Activated T-helper 1 cell treated with anti-CD3 and anti-CD28 coated beads, Interleukin-2, amount 50 U/mL, for 16 hours (primary cell): ENCODE measurements around the gene RRP1B.
"Not testable (repeated sequence)": the region's sequence is repeated elsewhere in the genome, so short reads cannot be mapped to it uniquely, and the experiment has no call there.

ENCODE experiments used
- DNase-seq, 2 donors: peaks; one replicate each; pipeline ENCODE4 v3.0.0-alpha.2; 2020; ENCODE audit warnings: low read depth in 1 of 2, low spot score in 1 of 2

RRP1B gene

GRCh38 chr21:43697758-43698643 is 38.6 kb downstream of the RRP1B start:
- no peak for DNase-seq

DNA sequence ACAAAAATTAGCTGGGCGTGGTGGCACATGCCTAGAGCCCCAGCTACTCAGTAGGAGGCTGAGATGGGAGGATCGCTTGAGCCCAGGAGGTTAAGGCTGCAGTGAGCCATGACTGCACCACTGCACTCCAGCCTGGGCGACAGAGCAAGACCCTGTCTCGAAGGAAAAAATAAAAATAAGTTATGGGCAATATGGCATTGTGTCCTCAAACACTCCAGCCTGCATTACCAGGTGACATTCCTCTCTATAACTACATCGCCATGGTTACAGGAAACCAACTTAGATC is 40.1 kb downstream of the RRP1B start:
- DNase-seq: not testable (repeated sequence)

DNA sequence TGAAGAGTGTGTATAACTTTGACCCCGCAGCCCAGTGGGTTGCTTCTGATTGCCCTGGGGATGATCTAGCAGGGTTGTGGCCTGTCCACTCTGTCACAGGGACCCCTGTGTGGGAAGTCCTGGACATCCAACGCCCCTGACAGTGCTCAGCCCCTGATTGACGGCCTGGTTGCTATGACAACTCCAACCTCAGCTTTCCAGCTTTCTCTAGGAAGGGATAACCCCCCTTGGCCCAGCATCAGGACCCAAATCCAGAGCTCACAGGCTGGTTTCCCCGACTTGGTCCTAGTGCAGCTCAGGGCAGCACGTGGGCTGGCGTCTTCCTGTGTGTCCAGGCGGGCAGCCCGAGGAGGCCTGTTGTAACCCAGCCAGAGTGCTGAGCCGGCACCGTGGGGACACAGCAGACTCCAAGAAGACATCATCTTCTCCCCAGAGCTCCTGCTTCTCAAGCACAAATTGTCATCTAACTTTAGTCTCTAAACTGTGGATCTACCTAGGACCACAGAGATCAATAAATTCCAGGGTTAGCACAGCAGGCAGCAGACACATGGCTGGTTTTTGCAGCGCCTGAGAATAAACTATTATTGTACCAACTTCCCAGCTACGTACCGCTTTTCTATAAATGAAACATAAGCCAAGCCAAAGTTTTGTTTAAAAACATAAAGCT is 40.7 kb downstream of the RRP1B start:
- no peak for DNase-seq

DNA sequence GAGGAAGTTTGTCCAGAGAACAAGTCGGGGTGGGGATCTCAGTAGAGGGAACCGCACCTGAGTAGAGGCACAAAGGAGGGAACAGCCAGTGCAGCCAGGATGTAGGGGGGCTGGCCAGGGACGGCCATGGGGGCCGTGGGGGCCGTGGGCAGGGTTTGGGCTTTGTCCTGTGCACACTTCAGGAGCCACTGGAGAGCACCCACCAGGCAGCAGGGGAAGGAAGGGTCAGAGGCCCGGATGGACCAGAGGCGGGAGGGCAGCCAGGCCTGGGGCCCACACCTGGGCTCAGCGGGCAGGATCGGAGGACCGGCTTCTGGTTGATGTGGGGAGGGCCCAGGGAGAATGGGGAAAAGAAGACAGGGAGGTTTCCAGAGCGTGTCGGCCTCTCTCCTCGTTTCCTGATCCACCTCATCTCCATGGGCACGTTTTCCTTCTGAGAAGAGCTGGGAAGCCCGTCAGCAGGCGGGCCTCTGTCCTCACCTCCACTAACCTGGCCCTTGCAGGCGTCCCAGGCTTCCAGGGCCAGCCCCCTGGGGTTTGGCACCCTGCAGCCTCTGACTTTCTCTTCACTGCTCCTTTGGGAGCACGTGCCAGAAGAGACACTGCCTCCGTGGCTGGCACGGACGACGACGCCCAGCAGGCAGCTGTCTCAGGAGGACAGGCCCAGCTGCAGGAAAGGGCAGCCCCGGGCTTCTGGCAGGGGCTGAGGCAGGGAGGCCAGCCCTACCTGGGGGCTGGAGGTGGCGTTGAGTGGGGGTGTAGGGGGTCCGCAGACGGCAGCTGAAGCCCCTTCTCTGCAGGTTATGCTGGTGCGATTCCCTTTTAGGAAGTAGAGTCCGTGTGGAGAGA is 42.8 kb downstream of the RRP1B start:
- no peak for DNase-seq

GRCh38 chr21:43702785-43703034 is 43.4 kb downstream of the RRP1B start:
- no peak for DNase-seq

GRCh38 chr21:43703035-43703880 is 43.9 kb downstream of the RRP1B start:
- no peak for DNase-seq

GRCh38 chr21:43707462-43707861 is 48.1 kb downstream of the RRP1B start:
- DNase-seq: no peak

DNA sequence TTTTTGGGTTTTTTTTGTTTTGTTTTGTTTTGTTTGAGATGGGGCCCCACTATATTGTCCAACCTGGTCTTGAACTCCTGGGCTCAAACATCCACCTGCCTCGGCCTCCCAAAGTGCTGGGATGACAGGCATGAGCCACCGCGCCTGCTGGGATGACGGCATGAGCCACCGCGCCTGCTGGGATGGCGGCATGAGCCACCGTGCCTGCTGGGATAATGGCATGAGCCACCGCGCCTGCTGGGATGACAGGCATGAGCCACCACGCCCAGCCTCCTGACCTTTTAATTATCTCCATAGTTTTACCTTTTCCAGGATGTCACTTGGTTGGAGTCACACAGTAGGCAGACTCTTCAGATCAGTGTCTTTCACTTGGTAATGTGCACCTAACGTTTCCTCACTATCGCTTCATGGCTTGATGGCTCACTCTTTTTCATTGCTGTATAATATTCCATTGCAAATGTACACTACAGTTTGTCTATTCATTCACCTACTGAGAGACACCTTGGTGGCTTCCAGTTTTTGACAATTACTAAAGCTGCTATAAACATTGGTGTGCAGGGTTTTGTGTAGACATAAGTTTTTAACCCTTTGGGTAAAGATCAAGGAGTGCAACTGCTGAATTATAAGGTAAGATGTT is 49.5 kb downstream of the RRP1B start:
- DNase-seq: no peak

DNA sequence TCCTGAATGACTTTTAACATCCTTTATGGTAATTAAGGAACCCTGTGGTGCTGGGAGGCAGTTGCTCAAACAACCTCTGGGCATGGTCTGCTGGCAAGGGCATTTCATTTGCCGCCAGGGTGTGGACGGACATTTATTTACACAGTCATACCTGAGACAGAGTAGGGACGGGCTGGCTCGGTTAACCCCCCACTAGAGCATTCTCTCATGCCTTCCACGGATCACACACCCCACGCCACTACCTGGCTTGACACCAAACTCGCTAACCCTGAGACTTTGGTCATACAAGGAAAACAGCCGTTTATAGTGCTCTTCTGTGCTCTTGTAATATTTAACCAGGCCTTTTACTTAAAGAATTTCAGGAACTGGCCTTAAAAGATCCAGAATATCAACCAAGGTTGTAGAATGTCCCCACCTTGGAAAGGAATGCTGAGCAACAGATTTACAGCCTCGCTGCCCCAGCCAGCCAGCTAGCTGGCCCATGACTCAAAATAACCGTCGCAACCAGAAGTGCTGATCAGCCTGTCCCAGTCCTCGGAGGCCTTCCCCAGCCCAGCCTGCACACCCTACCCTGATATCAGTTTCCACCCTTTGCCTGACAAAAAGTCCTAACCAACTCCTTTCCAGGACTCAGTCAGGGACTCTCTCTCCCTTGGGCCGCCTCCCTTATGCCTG is 53.0 kb downstream of the RRP1B start:
- no peak for DNase-seq

GRCh38 chr21:43713123-43713522 is 53.8 kb downstream of the RRP1B start:
- DNase-seq: not testable (repeated sequence)

- DNase-seq: no peak
Observed at GRCh38 chr21:43716376-43717165, 57.2 kb downstream of the RRP1B start.

DNA sequence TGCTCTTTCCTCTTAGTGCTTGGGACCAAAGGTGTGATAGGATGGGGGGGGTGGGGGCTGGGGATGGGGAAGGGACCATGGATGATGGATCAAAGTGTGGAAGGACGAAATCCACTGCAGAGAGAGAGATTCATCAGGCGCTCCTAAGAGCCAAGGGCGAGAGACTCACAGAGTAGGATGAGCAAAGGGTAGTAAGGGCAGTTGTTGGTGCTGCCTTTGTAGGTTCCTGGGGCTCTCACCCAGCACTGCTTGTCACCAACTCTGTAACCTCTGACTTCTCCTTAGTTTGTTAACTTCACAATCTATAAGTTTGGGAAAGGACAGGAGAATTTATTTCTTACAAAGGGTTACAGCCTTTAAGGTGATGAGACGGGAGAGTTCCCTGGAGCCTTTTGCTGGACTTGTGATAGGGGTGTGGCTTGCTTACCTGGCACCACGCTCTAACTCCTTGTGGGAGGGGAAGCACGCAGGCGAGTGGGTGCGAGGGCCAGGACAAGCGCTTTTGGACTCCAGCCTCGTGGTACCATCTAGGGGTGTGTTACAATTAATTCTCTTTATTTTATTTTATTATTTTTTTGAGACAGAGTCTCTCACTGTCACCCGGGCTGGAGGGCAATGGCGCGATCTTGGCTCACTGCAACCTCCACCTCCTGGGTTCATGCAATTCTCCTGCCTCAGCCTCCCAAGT is 58.0 kb downstream of the RRP1B start:
- DNase-seq: no peak

GRCh38 chr21:43717967-43718871 is 58.9 kb downstream of the RRP1B start:
- DNase-seq: no peak

- DNase-seq: peak; percentile 43 to 64
Observed at GRCh38 chr21:43718872-43719747, 59.8 kb downstream of the RRP1B start, which contains the start of gene PDXK. Gene PDXK (plus strand): TSS chr21:43719129. CDS start chr21:43719295, 166 bp downstream.

- DNase-seq: no peak
Observed at GRCh38 chr21:43719748-43720538, 60.6 kb downstream of the RRP1B start.
